ENCODE data around the gene ACAD8. TPM values are rescaled to one million over a fixed set of nuclear protein-coding genes. Genes with fewer than 3 reads are reported as not detected.

Gene ACAD8
- total RNA-seq, 1 experiment from 2014 or later = 32.3 TPM

Other genes starting within 250 kb of the ACAD8 start
- gene JAM3, start 184.5 kb upstream of the ACAD8 start, total RNA-seq (2014; rRNA removed; shearing (Covaris generic)) = 152 and 155 TPM in 2 replicates
- 71.2 and 75.7 TPM in 2 replicates for gene NCAPD3, start 29.6 kb upstream of the ACAD8 start, total RNA-seq (2014; rRNA removed; shearing (Covaris generic))
- 38.2 and 39.1 TPM in 2 replicates for gene VPS26B, start 28.9 kb upstream of the ACAD8 start, total RNA-seq (2014; rRNA removed; shearing (Covaris generic))
- gene THYN1, start 216 bp upstream of the ACAD8 start, total RNA-seq (2014; rRNA removed; shearing (Covaris generic)) = 80.1 and 88.0 TPM in 2 replicates
- not detected in 2 replicates for gene GLB1L3, start 22.8 kb downstream of the ACAD8 start, total RNA-seq (2014; rRNA removed; shearing (Covaris generic))
- not detected in 2 replicates for gene GLB1L2, start 78.4 kb downstream of the ACAD8 start, total RNA-seq (2014; rRNA removed; shearing (Covaris generic))
- not detected in 2 replicates for gene B3GAT1, start 158.7 kb downstream of the ACAD8 start, total RNA-seq (2014; rRNA removed; shearing (Covaris generic))